H1 (cell line): ENCODE data around the gene ARAP3. TPM values are rescaled to one million over a fixed set of nuclear protein-coding genes. Genes with fewer than 3 reads are reported as not detected.

ENCODE experiments used
- CEBPB ChIP-seq: IDR thresholded peaks from 2 replicates; pipeline ENCODE4 v1.6.1; 2012; ENCODE audit warnings: low read depth, low read length
- CHD7 ChIP-seq: fragments of 300-600 bp; sonication (generic); IDR thresholded peaks from 2 replicates; pipeline ENCODE4 v1.7.1; 2012; ENCODE audit warnings: low read length, moderate library complexity, mild to moderate bottlenecking, inconsistent platforms; ENCODE audit not compliant: insufficient replicate concordance
- KDM1A ChIP-seq: fragments of 200-600, 300-600 bp; sonication (generic); IDR thresholded peaks from 2 replicates; pipeline ENCODE4 v1.7.1; 2016; ENCODE audit warnings: mild to moderate bottlenecking, low read length, borderline replicate concordance
- MAFK ChIP-seq: IDR thresholded peaks from 2 replicates; pipeline ENCODE4 v1.6.1; 2012; ENCODE audit warnings: low read depth, mild to moderate bottlenecking, improper control_type of control experiment, low read length
- RNF2 ChIP-seq: fragments of 200-900, 300-1000 bp; sonication (generic); IDR thresholded peaks from 2 replicates; pipeline ENCODE4 v1.7.1; 2016; ENCODE audit warnings: borderline replicate concordance, low read depth, mild to moderate bottlenecking, antibody characterized with exemption, low read length; ENCODE audit not compliant: poor library complexity, severe bottlenecking; ENCODE audit errors: missing control alignments
- TEAD4 ChIP-seq: IDR thresholded peaks from 2 replicates; pipeline ENCODE4 v1.6.1; 2012; ENCODE audit warnings: low read depth, low read length, inconsistent platforms, mixed read lengths
- polyA plus RNA-seq, 7 experiments: library from polyadenylated mRNA; depleted of rRNA in 3 of 7; stranded (reverse) in 5 of 7; unstranded in 2 of 7; fragments of >200 nt in 5 of 7; fragments of 200-250 nt in 2 of 7; gene quantifications; 1 replicate in 5 of 7; 2 replicates in 1 of 7; 4 replicates in 1 of 7; pipeline versions ENCODE4 v1.2.1 to v1.2.3, GENCODE V29; 2011 to 2013; ENCODE audit warnings: missing spikeins in 2 of 7, mixed read lengths in 2 of 7
- total RNA-seq: library from RNA; stranded (reverse); fragmentation: NEBNext Ultra II Directional; extraction: Animal tissue kit (Norgen Biotek cat#: 25700); gene quantifications from 2 replicates; pipeline ENCODE4 v1.2.1, GENCODE V29; 2021

ARAP3 gene
- total and polyA plus RNA-seq, 2 of the 8 experiments (the other 6 are each of a cell fraction or from before 2014, with no cell fraction given): 14.4 to 48.6 TPM

DNA sequence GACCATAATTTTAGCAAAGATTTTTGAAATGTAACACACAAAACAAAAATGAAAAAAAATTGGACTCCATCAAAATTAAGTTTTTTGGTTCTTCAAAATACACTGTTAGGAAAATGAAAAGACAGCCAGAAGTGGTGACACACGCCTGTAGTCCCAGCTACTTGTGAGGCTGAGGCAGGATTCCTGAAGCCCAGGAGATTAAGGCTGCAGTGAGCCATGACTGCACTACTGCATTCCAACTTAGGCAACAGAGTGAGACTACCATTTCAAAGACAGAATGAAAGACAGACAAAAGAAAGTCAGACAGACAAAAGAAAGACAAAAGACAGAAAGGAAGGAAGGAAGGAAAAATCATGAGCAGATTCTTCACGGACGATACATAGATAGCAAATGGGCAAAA, 70.7 kb downstream of the ARAP3 start (continued):
- TF ChIP-seq CHD7: no peak
- no peak for TF ChIP-seq MAFK
- TF ChIP-seq CEBPB: no peak
- TF ChIP-seq TEAD4: no peak
- no peak for TF ChIP-seq KDM1A
- TF ChIP-seq RNF2: no peak
